Fibroblast of lung (primary cell): Measurements from ENCODE around the gene NLGN2.

ENCODE experiments used
- EZH2 ChIP-seq: IDR thresholded peaks from 2 replicates; pipeline ENCODE4 v1.5.1; 2012; ENCODE audit warnings: low read length, control low read depth, mild to moderate bottlenecking; ENCODE audit errors: missing control alignments
- TF ChIP-seq, protein P1 (sequence below), 2 donors: IDR thresholded peaks in 1 of 2; conservative IDR thresholded peaks in 1 of 2; 1 replicate in 1 of 2; 2 replicates in 1 of 2; pipeline ENCODE4 v1.5.1; 2011 to 2012; ENCODE audit warnings: low read length in 2 of 2, control low read depth in 1 of 2, inconsistent platforms in 1 of 2, low read depth in 1 of 2, mild to moderate bottlenecking in 1 of 2

DNA sequence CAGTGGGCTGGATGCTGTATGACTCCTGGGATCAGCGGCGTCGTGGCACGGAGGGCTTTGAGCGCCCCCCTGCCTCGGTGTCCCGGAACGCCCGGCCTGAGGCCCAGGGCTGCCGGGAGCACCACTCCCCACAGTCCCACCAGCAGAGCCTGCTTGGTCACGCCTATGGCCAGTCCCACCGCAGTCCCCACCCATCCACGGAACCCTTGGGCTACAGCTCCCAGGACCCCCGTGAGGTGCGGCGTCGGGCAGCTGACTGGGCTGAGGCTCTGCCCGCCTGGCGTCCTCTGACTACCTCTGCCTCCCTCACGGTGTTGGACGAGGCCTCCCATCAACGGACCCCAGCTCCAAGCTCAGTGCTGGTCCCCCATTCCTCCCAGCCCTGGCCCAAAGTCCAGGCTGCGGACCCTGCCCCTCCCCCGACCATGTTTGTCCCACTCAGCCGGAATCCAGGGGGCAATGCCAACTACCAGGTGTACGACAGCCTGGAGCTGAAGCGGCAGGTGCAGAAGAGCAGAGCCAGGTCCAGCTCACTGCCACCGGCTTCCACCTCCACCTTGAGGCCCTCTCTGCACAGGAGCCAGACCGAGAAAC is 19.3 kb downstream of the NLGN2 start:
- TF ChIP-seq, protein P1, sequence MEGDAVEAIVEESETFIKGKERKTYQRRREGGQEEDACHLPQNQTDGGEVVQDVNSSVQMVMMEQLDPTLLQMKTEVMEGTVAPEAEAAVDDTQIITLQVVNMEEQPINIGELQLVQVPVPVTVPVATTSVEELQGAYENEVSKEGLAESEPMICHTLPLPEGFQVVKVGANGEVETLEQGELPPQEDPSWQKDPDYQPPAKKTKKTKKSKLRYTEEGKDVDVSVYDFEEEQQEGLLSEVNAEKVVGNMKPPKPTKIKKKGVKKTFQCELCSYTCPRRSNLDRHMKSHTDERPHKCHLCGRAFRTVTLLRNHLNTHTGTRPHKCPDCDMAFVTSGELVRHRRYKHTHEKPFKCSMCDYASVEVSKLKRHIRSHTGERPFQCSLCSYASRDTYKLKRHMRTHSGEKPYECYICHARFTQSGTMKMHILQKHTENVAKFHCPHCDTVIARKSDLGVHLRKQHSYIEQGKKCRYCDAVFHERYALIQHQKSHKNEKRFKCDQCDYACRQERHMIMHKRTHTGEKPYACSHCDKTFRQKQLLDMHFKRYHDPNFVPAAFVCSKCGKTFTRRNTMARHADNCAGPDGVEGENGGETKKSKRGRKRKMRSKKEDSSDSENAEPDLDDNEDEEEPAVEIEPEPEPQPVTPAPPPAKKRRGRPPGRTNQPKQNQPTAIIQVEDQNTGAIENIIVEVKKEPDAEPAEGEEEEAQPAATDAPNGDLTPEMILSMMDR (conservative IDR thresholded peaks at IDR 0.05 in 1 of 2, IDR thresholded peaks at IDR 0.05 in 1 of 2; ENCODE audit: low read depth in 1 of 2, low read length in 2 of 2): no peak
- no peak for TF ChIP-seq EZH2
